Testis (tissue), 2 donors: ENCODE results near the gene SH3YL1.

ENCODE experiments used
- POLR2A ChIP-seq: fragments of 450-650 bp; IDR thresholded peaks from one replicate; pipeline ENCODE4 v1.6.1; 2017; ENCODE audit warnings: antibody characterized with exemption, mild to moderate bottlenecking, moderate library complexity
- TF ChIP-seq, protein P1 (sequence below), 3 experiments: fragments of 450-650 bp in 2 of 3; fragments of 200-600 bp in 1 of 3; sonication (generic) in 1 of 3; IDR thresholded peaks; one replicate each; pipeline ENCODE4 v1.5.1; 2016 to 2019; ENCODE audit warnings: antibody characterized with exemption in 3 of 3, mild to moderate bottlenecking in 2 of 3, moderate library complexity in 1 of 3

DNA sequence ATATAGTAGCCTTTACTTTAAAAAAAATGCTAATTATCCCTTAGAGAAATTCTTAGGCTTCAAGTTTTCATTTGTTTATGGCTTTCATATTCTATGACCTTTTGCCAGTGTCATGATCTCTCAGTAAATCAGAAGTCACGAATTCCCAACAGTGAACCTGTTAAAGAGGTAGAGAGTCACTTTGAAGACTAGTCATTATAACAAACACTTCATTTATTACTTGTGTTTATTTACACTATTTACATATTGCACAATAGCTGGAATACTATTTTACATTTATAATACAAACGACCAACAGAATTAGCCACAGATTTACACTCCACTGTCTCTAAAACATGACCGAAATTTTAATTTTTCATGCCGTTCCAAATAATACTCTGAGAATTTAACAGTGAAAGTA lies 15.5 kb upstream of the SH3YL1 start:
- TF ChIP-seq, protein P1, sequence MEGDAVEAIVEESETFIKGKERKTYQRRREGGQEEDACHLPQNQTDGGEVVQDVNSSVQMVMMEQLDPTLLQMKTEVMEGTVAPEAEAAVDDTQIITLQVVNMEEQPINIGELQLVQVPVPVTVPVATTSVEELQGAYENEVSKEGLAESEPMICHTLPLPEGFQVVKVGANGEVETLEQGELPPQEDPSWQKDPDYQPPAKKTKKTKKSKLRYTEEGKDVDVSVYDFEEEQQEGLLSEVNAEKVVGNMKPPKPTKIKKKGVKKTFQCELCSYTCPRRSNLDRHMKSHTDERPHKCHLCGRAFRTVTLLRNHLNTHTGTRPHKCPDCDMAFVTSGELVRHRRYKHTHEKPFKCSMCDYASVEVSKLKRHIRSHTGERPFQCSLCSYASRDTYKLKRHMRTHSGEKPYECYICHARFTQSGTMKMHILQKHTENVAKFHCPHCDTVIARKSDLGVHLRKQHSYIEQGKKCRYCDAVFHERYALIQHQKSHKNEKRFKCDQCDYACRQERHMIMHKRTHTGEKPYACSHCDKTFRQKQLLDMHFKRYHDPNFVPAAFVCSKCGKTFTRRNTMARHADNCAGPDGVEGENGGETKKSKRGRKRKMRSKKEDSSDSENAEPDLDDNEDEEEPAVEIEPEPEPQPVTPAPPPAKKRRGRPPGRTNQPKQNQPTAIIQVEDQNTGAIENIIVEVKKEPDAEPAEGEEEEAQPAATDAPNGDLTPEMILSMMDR (IDR thresholded peaks at IDR 0.05) = no peak
- no peak for TF ChIP-seq POLR2A
